NCI-H345 (cell line): ENCODE results near the gene GUSB.
A peak's percentile ranks its signal among the peaks of the same experiment; 100 is the strongest.
"Not testable (repeated sequence)": the region's sequence is repeated elsewhere in the genome, so short reads cannot be mapped to it uniquely, and the experiment has no call there.

Source experiments
- DNase-seq: peaks from one replicate; lab custom pipeline; 2025; lab: John Stamatoyannopoulos, UW

The GUSB gene

DNA sequence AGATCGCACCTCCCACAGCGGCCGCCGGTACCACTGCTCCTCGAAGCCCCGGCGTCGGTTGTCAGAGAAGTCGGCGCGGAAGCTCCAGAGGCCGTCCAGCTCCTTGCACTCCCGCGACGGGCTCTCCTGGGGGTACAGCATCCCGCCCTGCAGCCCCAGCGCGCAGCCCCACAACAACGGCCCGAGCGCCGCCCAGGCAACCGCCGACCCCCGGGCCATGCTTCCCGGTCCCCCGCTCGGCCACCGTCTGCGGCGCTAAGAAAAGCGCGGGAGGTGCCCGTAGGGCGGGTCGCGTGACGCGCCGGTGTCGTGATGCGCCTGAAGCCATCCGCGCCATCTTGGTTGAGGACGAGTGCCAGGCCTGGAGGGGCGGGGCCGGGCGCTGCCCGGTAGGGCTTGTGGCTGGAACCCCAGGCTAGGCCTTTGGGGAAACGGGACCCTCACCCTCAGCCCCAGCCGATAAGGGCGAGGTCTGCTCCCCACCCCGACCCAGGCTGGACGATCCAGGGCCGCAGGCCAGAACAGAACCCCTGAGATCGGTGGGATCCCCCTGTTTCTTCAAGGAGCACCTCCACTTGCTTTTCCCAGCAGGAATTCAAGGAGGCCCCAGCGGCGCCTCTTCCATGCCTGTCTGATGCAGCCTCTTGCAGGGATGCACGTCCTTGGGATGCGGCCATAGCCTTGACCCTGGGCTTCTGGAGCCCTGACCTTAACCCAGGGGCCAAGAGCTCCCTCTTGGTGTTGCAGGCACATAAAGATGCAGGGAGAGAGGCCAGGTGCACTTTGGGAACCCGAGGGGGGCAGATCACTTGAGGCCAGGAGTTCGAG is at the start of gene GUSB:
GUSB (minus strand) TSS at position 249 of the 828 bp plus-strand sequence; CDS start at position 219, 30 bp downstream.
- peak; percentile 93 for DNase-seq

DNA sequence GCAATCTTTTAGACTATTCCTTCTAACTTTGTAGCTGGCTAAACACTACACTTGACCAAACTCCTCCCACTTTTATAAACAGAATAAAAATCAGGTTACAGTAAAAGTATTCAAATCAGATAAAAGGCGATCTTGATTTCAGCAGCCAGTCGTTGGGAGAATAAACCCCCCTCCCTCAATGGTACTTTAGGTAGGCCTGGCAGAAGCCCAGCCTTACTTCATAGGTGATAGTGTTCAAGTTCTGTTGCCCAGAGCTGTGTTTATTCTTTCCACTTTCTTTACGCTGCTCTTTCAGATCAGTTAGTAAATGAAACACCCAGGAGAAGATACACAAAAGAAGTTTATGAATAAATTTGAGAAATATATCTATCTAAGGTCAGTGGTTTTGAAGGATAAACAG is 46.3 kb upstream of the GUSB start:
- not testable (repeated sequence) for DNase-seq

DNA sequence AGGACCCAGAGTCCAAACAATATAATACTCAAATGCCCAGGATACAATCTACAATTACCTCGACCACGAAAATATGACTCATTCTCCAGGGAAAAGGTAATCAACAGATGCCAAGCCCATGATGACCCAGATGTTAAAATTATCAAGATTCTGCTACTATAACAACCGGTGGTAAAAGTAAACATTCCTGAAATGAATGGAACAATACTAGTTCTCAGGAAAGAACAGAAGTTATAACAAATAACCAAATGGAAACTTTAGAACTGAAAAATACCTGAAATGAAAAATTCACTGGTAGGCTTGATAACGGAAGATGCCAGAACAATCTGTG is 34.1 kb upstream of the GUSB start:
- no peak for DNase-seq

DNA sequence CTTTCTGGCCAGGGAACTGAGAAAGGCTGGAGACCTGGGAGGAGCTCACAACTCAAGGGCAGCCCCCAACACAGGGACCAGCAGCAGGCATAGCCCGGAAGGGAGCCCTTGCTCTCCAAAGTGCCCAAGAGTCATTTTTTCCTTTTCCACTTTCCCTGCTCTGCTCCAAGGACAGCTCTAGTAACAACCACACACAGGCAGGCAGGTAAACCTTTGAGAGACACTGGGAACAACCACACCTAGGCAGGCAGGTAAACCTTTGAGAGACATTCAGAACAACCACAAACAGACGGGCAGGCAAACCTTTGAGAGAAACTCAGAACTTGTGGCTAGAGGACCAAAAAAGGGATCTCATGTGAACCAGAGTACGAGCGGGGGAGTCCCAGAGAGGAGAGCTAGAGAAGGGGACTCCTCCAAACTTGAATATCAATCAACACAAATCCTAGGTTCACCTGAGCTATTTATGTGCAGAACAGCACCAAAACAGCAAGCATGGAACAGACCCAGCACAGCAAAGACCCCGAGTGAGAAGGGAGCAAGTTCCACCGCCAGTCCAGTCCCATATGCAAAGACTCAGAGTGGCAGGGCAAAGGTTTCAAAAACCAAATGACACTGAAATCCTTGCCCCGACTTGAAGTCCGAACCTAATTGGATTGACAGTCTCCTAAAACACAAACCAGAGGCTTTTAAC is 33.6 kb upstream of the GUSB start:
- DNase-seq: no peak

DNA sequence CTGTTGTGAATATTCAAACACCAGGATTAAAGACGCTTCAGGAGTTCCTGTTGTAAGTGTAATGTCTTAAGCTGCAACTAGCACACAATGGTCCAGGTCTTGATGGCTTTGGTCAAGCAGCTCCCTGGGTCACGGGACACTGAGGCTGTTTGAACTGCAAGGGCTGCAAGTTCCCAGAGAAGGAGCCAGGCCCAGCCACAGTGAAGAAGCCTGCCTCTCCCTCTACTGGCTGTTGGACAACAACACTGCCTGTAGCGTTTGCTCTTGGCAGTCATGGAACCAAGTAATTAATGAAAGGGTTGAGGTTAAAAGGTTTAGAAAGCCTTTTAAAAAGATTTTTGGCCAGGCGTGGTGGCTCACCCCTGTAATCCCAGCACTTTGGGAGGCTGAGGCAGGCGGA is 31.9 kb upstream of the GUSB start:
- DNase-seq: no peak

DNA sequence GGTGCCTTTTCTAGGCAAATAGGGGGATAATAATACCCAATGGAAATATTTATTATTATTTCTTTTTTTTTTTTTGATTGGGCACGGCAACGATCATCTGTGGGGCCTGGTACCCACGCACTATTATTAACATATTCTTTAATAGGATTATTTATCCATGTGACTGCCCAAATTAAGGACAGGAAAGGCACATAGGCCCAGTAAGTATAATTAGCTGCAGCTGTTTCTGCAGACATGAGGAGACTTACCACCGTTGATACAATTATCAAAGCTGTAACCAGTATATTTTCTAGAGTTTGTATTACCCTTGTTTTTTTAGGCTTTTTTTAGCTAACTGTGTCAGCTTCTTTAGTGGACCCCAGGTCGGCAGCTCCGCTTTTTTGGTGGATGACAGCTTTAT is 25.2 kb upstream of the GUSB start:
- DNase-seq: no peak

DNA sequence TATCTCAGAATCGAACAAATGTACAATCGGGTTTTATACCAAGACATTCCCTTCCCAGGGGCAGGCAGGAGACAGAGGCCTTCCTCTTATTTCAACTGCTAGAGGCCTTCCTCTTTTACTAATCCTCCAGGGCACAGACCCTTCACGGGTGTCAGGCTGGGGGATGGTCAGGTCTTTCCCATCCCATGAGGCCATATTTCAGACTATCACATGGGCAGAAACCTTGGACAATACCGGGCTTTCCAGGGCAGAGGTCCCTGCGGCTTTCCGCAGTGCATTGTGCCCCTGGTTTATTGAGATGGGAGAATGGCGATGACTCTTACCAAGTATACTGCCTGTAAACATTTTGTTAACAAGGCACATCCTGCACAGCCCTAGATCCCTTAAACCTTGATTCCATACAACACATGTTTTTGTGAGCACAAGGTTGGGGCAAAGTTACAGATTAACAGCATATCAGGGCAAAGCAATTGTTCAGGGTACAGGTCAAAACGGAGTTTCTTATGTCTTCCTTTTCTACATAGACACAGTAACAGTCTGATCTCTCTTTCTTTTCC is 23.2 kb upstream of the GUSB start:
- not testable (repeated sequence) for DNase-seq

DNA sequence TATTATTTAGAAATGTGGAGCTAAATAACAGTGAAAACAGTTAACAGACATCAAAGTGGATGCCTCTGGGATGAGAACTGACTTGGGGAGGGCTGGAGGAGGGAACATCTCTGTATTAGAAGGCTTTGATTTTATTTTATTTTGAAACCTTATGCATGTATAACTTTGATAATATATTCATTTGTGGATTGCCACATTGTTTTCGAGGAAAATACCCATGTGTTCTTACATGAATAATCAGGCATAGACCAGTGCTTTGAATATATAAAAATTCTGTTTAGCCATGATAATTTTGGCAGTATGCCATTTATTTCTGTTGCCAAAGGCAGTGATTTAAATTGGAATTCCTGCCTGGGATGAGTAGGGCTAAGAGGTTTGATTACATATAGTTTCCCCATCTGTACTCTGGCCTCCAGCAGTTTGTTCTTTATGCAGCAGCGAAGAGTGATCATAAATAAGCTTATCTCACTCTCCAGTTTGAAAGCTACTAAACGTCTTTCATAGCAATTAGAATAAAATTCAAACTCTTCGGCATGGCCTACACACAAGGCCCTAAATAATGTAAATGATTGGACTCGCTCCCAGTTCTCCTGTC is 18.9 kb upstream of the GUSB start:
- DNase-seq: not testable (repeated sequence)

DNA sequence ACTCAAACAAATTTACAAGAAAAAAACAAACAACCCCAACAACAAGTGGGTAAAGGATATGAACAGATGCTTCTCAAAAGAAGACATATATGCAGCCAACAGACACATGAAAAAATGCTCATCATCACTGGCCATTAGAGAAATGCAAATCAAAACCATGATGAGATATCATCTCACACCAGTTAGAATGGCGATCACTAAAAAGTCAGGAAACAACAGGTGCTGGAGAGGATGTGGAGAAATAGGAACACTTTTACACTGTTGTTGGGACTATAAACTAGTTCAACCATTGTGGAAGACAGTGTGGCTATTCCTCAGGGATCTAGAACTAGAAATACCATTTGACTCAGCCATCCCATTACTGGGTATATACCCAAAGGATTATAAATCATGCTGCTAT is 13.0 kb upstream of the GUSB start:
- not testable (repeated sequence) for DNase-seq

DNA sequence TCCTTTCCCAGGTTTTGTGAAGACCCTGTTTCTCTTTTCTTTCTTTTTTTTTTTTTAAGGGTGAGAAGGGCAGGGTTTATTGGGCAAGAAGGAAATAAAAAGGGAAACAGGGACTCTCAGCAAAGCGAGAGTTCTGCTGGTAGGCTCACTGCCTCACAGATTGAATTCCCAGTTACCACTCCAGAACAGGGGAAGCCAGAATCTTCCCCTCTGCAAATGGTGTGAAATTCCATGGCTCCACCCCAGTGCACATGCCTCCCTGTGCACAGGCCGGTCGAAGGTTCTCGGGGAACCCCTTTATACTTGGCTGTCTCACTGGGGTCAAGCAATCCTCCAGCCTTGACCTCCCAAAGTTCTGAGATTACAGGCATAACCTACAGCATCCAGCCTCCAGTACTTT is 10.5 kb upstream of the GUSB start:
- DNase-seq: no peak

DNA sequence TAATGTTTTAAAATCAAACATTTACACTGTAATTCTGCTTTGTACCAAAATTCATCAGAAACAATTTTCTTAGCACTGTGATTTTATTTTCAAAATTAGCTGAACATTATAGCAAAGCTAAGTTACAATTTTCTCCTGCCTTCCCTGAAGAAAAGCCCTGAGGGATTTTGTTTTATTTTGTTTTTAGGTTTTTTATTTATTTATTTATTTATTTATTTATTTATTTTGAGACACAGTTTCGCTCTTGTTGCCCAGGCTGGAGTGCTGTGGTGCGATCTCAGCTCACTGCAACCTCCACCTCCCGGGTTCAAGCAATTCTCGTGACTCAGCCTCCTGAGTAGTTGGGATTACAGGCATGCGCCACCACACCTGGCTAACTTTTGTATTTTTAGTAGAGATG is 9.8 kb upstream of the GUSB start:
- not testable (repeated sequence) for DNase-seq

DNA sequence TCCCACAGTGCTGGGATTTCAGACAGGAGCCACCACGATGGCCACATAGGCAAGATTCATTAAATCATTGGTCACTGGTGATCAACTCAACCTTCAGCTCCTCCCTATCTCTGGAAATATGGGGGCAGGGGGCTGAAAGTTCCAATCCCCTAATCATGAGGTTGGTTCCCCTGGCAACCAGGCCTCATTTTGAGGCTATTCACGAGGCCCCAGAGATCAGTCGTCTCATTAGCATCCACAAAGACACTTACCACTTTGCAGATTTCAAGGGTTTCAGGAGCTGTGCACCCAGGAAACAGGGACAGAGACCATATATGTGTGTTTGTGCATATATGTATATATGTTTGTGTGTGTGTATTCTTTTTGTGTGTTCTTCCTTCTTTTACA is 7.7 kb upstream of the GUSB start:
- DNase-seq: no peak

DNA sequence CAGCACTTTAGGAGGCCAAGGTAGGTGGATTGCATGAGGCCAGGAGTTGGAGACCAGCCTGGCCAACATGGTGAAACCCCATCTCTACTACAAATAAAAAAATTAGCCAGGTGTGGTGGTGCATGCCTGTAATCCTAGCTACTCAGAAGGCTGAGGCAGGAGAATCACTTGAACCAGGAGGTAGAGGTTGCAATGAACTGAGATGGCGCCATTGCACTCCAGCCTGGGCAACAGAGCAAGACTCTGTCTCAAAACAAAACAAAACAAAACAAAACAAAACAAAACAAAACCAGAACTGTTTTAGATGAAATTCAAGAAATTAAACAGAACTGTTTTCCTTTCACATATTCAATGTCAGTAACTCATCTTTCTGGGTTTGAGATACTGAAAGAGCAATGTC is 6.5 kb upstream of the GUSB start:
- DNase-seq: not testable (repeated sequence)

DNA sequence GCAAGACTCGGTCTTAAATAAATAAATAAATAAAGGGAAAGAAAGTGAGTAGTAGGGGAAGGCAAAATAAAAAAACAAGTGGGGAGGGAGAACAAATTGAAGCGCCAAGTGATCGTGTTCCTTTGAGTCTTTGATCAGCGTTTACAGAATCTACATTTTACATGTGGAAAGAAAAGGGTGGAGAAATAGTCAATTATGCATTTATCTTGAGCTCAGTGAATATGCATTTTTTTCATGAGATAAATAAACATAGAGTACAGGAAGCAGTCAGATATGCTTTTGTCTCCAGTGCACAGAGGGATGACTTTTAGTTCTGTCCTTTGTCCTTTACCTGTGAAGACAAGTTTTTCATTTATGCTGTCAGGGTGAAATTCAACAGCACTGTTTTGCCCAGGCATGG is 6.1 kb upstream of the GUSB start:
- DNase-seq: no peak

DNA sequence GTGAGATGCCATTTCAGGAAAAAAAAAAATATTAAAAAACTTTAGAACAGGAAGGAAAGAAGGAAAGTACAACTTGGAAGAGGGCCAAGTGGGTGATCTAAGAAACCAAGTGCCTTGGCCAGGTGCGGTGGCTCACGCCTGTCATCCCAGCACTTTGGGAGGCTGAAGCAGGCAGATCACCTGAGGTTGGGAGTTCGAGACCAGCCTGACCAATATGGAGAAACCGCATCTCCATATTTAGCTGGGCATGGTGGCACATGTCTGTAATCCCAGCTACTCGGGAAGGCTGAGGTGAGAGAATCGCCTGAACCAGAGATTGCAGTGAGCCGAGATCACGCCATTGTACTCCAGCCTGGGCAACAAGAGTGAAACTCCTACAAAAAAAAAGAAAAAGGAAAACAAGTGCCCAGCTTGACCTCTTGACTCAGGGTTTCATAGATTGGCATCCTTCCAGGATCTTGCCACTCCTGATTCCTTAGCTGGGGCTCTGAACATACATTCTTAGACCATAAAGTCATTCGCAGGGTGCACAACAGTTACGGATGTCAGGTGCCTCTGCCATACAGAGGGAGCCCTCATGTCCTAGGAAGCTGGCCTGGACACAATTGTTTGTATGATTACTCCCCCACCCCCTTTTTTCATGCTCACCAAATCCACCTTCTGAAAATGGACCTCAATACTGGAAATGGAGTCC is 2.1 kb upstream of the GUSB start:
- no peak for DNase-seq

DNA sequence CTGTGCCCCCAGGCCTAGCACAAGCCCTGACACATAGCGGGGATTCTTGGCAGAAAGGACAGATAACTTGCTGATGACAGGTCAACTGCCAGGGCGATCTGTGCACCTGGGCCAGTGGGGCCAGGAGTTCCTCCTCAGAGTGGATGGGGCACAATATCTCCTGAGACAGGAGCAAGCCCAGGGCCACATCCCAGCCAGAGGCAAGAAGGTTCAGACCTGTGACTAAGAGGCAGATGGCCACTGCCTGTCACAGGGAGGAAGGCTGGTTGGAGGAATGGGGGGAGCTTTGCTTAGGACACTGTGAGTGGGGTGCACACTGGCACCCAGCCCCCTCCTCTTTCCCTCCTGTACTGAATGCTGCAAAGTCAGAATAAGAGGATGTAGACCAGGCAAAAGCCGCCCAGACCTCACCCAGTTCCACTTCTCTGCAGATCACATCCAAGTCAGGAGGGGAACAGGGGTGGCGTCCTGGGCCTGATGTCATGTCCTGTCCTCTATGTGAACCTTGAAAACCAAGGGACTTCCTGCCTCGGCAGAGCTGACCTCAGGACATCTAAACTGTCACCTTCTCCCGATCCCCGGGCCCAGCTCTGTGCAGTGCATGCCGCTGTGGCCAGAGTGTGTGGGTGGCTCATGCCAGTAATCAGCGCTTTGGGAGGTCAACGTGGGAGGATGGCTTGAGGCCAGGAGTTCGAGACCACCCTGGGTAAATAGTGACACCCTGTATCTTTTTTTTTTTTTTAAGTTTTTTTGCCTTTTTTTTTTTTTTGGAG is 1.3 kb downstream of the GUSB start:
- no peak for DNase-seq

DNA sequence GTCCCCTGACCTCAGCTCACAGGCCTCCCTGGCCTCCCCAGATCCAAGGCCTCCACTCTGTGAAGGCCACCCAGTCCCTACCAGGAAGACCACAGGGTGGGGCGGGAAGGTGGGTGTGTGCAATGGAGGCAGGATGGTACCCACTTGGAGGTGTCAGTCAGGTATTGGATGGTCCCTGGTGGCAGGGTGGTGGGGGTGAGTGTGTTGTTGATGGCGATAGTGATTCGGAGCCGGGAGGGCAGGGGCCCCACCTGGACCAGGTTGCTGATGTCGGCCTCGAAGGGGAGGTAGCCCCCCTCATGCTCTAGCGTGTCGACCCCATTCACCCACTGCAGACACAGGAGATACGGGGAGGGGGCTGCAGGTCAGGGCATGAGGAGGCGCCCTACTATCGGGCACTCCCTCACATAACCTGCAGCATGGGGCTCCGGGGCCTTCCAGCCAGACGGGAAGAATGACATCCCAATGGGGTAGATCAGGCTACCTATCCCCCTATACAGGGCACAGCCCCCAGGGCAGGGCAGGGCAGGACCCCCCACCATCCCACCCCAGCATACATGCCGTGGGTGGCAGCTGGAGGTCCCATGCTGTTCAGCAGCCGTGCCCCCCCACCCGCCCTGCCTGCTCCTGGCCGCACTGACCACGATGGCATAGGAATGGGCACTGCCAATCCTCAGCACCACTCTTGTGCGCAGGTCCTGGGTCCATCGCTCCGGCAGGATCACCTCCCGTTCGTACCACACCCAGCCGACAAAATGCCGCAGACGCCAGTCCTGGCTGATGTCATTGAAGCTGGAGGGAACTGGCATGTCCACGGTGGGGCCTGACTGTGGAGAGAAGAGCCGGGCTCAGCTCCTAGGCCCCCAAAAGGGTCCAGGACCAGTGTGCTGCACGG is 2.2 kb downstream of the GUSB start:
- no peak for DNase-seq

DNA sequence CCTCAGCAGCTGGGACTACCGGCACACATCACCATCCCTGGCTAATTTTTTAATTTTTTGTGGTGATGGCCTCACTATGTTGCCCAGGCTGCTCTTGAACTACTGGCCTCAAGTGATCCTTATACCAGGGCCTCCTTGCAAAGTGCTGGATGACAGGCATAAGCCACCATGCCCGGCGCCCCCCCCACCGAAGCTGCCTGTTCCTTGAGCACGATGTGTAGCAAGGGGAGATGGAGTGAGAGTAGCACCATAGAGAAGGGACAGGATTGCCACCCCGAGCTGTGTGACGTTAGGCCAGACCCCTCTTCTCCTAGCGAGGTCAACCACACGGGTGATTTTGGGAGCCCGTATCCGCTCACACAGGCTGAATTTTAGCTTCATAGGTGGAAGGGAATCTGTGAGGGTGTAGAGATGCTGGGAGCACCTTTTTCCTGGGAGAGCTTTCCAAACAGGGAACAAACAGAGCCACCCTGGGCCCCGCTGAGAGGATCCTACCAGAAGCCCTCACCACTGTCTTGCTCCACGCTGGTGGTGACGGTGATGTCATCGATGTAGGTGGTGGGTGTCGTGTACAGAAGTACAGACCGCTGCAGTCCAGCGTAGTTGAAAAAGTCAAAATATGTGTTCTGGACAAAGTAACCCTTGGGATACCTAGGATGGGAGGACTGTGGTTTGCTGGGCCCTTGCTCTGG is 3.0 kb downstream of the GUSB start:
- DNase-seq: no peak

DNA sequence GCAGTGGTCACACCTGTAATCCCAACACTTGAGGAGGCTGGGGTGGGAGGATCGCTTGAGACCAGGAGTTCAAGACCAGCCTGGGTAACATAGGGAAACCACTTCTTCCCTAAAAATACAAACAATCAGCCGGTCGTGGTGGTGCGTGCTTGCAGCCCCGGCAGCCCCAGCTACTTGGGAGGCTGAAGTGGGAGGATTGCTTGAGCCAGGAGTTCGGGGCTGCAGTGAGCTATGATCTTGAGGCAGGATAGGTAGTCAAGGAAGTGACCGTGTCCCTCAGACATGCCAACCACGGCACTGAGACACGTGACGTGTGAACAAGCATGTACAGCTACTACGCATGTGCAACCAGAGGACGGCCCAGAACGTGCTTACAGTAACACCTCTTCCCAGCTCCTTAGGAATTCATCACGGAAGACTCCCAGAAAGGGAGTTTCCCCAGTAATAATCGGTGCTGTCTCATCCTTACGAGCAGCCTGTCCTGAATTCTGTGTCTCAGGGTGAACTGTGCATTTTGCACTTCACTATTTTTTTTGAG is 5.3 kb downstream of the GUSB start:
- no peak for DNase-seq
